Measurements from ENCODE around the gene GNAS.

DNA sequence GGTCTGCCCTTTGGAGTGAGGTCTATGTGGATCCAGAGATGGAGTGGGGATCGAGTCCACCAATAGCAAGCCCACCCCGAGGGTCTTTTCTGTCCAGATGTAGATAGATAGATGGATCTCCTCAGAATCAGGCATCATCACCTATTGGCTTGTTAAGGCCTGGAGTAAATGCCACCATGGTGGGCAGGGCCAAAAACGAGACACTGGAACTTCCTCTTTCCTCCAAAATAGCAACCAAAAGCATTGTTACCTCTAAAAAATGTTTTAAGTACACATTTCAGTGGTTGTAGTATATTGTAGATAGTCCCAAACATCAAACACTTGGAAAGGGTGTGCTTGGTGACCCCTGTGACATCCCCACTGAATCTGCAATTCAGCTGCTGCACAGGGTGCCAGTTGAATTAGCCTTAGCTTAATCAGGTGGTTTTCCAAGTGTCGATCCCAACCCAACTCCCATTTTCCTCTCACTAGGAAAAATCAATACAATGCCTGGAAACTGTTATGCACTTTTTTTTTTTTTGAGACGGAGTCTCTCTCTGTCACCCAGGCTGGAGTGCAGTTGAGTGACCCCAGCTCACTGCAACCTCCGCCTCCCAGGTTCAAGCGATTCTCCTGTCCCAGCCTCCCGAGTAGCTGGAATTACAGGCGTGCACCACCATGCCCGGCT lies 93.6 kb downstream of the GNAS start:
- TF ChIP-seq, protein P1, sequence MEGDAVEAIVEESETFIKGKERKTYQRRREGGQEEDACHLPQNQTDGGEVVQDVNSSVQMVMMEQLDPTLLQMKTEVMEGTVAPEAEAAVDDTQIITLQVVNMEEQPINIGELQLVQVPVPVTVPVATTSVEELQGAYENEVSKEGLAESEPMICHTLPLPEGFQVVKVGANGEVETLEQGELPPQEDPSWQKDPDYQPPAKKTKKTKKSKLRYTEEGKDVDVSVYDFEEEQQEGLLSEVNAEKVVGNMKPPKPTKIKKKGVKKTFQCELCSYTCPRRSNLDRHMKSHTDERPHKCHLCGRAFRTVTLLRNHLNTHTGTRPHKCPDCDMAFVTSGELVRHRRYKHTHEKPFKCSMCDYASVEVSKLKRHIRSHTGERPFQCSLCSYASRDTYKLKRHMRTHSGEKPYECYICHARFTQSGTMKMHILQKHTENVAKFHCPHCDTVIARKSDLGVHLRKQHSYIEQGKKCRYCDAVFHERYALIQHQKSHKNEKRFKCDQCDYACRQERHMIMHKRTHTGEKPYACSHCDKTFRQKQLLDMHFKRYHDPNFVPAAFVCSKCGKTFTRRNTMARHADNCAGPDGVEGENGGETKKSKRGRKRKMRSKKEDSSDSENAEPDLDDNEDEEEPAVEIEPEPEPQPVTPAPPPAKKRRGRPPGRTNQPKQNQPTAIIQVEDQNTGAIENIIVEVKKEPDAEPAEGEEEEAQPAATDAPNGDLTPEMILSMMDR (conservative IDR thresholded peaks at IDR 0.05; ENCODE audit: low read length) = no peak
- TF ChIP-seq EZH2phosphoT487 (IDR thresholded peaks at IDR 0.05; ENCODE audit: borderline replicate concordance) = no peak
